Right cardiac atrium (tissue), 5 donors: ENCODE results near the gene CDIPT. TPM values are rescaled to one million over a fixed set of nuclear protein-coding genes. Genes with fewer than 3 reads are reported as not detected.
"Not testable (repeated sequence)": the region's sequence is repeated elsewhere in the genome, so short reads cannot be mapped to it uniquely, and the experiment has no call there.

Experiments used
- ATAC-seq, 2 donors: fragments of 200-7000 bp; cut with Tn5 transposase; one replicate each; pipeline versions ENCODE4 v1.8.0 to v1.9.1; 2020; ENCODE audit warnings: moderate library complexity in 2 of 2, mild to moderate bottlenecking in 1 of 2
- DNase-seq, 3 donors: peaks; one replicate each; pipeline ENCODE4 v3.0.0-alpha.2; 2020
- H3K27ac ChIP-seq: one replicate; pipeline ENCODE4 v1.5.1; 2013; ENCODE audit warnings: mild to moderate bottlenecking, low read length, control low read depth, moderate library complexity
- H3K27me3 ChIP-seq: one replicate; pipeline ENCODE4 v1.6.1; 2013; ENCODE audit not compliant: control insufficient read depth, insufficient read depth
- H3K4me1 ChIP-seq: one replicate; pipeline ENCODE4 v1.6.1; 2013; ENCODE audit warnings: low read length; ENCODE audit not compliant: control insufficient read depth, insufficient read depth
- H3K4me3 ChIP-seq: one replicate; pipeline ENCODE4 v1.5.1; 2013; ENCODE audit warnings: low read length, control low read depth
- H3K9me3 ChIP-seq: one replicate; pipeline ENCODE4 v1.6.1; 2013; ENCODE audit warnings: low read length; ENCODE audit not compliant: control insufficient read depth
- WGBS: extraction: QIAGEN DNeasy Blood & Tissue Kit; methylation state at CpG from one replicate; pipeline ENCODE4 v1.1.7; 2013; 5-methylcytosine and 5-hydroxymethylcytosine counted together
- intact Hi-C, 4 donors: fragments of 100-400 bp; cut with DNase I; formaldehyde crosslinking; loops; one replicate each; pipeline versions ENCODE4 v1.11.0 to v1.14.0; 2022 to 2023
- polyA plus RNA-seq: library from polyadenylated mRNA; stranded (reverse); fragments of 200-250 nt; gene quantifications from one replicate; pipeline ENCODE4 v1.2.3, GENCODE V29; 2013
- total RNA-seq, 4 donors: library from RNA; stranded (reverse); fragmentation: NEBNext Ultra II Directional; extraction: Animal tissue kit (Norgen Biotek cat#: 25700); gene quantifications; one replicate each; pipeline ENCODE4 v1.2.1, GENCODE V29; 2021
- donor health status: healthy with polysubstance abuse.
- donor health status: DM: no; HTN: yes; CAD: no.
- donor health status: DM: no; HTN: no; CAD: no.
- donor health status: DM: no; HTN: yes; CAD: no; lungs with severe emphysema.
- donor health status: DM: yes; HTN: yes; CAD: no.

CDIPT gene
- total and polyA plus RNA-seq, 5 donors: 86.7 to 109 (median 101) TPM

- Histone ChIP-seq H3K27ac (no peak overlapping the region), H3K4me3 (no peak overlapping the region), H3K9me3 (no peaks in the 10 kb centered on the region), H3K4me1 (no peaks in the 10 kb centered on the region), H3K27me3 (no peaks in the 10 kb centered on the region)
- intact Hi-C loops: no loop called here
- ATAC-seq (no peak), DNase-seq (no peak)
- 46% methylated on average over 15 of the region's 15 CpGs for WGBS
Measured at GRCh38 chr16:29896841-29897240, 33.8 kb upstream of the CDIPT start.

GRCh38 chr16:29894352-29894751 lies 31.3 kb upstream of the CDIPT start:
- DNase-seq: no peak
- H3K4me1 ChIP-seq: no peaks in the 10 kb centered on the region
- intact Hi-C loops: no loop called here
- no peak overlapping the region for H3K27ac ChIP-seq
- no peaks in the 10 kb centered on the region for H3K9me3 ChIP-seq
- no peak for ATAC-seq
- no peaks in the 10 kb centered on the region for H3K27me3 ChIP-seq
- WGBS: 75% methylated on average over 4 of the region's 4 CpGs
- H3K4me3 ChIP-seq: no peak overlapping the region

- Histone ChIP-seq H3K27me3 (no peaks in the 10 kb centered on the region), H3K9me3 (no peaks in the 10 kb centered on the region), H3K4me1 (no peaks in the 10 kb centered on the region), H3K4me3 (no peak overlapping the region), H3K27ac (no peak overlapping the region)
- 93% methylated on average over 3 of the region's 3 CpGs for WGBS
- intact Hi-C loops: no loop called here
- ATAC-seq (no peak), DNase-seq (no peak)
Measured at GRCh38 chr16:29893553-29893952, 30.5 kb upstream of the CDIPT start.

- H3K4me3 ChIP-seq: no peak overlapping the region
- H3K4me1 ChIP-seq: no peaks in the 10 kb centered on the region
- no peaks in the 10 kb centered on the region for H3K27me3 ChIP-seq
- H3K27ac ChIP-seq: no peak overlapping the region
- DNase-seq: no peak
- WGBS: 89% methylated on average over 6 of the region's 6 CpGs
- no peaks in the 10 kb centered on the region for H3K9me3 ChIP-seq
- ATAC-seq: peak in 1 of 2 donors; percentile 36
- intact Hi-C loops: no loop called here
Measured at GRCh38 chr16:29892458-29892813, 29.4 kb upstream of the CDIPT start.

- ATAC-seq: peak; percentile 11 to 47
- Histone ChIP-seq H3K27ac (no peak overlapping the region), H3K9me3 (no peaks in the 10 kb centered on the region), H3K4me1 (no peaks in the 10 kb centered on the region), H3K4me3 (no peak overlapping the region), H3K27me3 (no peaks in the 10 kb centered on the region)
- WGBS: 70% methylated on average over 10 of the region's 10 CpGs
- intact Hi-C loops: no loop called here
- no peak for DNase-seq
Measured at GRCh38 chr16:29891525-29892457, 28.8 kb upstream of the CDIPT start.

GRCh38 chr16:29889372-29889771 lies 26.3 kb upstream of the CDIPT start:
- H3K27me3 ChIP-seq, H3K27ac ChIP-seq, H3K4me3 ChIP-seq, ATAC-seq, intact Hi-C loops, H3K9me3 ChIP-seq, H3K4me1 ChIP-seq, DNase-seq: not testable (repeated sequence)
- 93% methylated on average over 3 of the region's 3 CpGs for WGBS

- intact Hi-C loops: no loop called here
- WGBS: 85% methylated on average over 6 of the region's 6 CpGs
- ATAC-seq: no peak
Measured at GRCh38 chr16:29883987-29884386, 21.0 kb upstream of the CDIPT start.

GRCh38 chr16:29881050-29881449 lies 18.0 kb upstream of the CDIPT start:
- DNase-seq (no peak), ATAC-seq (no peak)
- Histone ChIP-seq H3K9me3 (no peaks in the 10 kb centered on the region), H3K4me3 (no peak overlapping the region), H3K27me3 (no peaks in the 10 kb centered on the region), H3K4me1 (no peaks in the 10 kb centered on the region), H3K27ac (no peak overlapping the region)
- 86% methylated on average over 3 of the region's 3 CpGs for WGBS
- intact Hi-C loops: no loop called here

More at GRCh38 chr16:29883987-29884386, 21.0 kb upstream of the CDIPT start:
- H3K4me1 ChIP-seq: no peaks in the 10 kb centered on the region
- no peaks in the 10 kb centered on the region for H3K27me3 ChIP-seq
- no peaks in the 10 kb centered on the region for H3K9me3 ChIP-seq
- H3K4me3 ChIP-seq: no peak overlapping the region
- no peak for DNase-seq
- H3K27ac ChIP-seq: no peak overlapping the region

- H3K9me3 ChIP-seq: no peaks in the 10 kb centered on the region
- WGBS: 90% methylated on average over 14 of the region's 14 CpGs
- H3K27me3 ChIP-seq: no peaks in the 10 kb centered on the region
Measured at GRCh38 chr16:29878172-29878571, 15.1 kb upstream of the CDIPT start.

GRCh38 chr16:29877266-29877961 lies 14.4 kb upstream of the CDIPT start:
- Histone ChIP-seq H3K4me1 (no peaks in the 10 kb centered on the region), H3K9me3 (no peaks in the 10 kb centered on the region), H3K27ac (no peak overlapping the region), H3K27me3 (no peaks in the 10 kb centered on the region), H3K4me3 (no peak overlapping the region)
- intact Hi-C loops: no loop called here
- 11% methylated on average over 28 of the region's 28 CpGs for WGBS
- DNase-seq (no peak), ATAC-seq (peak; percentile 36 to 56)

More at GRCh38 chr16:29878172-29878571, 15.1 kb upstream of the CDIPT start:
- H3K27ac ChIP-seq: no peak overlapping the region
- H3K4me3 ChIP-seq: no peak overlapping the region
- DNase-seq (no peak), ATAC-seq (no peak)
- H3K4me1 ChIP-seq: no peaks in the 10 kb centered on the region
- intact Hi-C loops: no loop called here

- intact Hi-C loops: no loop called here
- ATAC-seq: peak; percentile 34 to 39
Measured at GRCh38 chr16:29876594-29877249, 13.7 kb upstream of the CDIPT start.

More at GRCh38 chr16:29876594-29877249, 13.7 kb upstream of the CDIPT start:
- no peak for DNase-seq
- 5% methylated on average over 45 of the region's 45 CpGs for WGBS
- H3K27me3 ChIP-seq: no peaks in the 10 kb centered on the region
- H3K9me3 ChIP-seq: no peaks in the 10 kb centered on the region
- no peak overlapping the region for H3K27ac ChIP-seq
- H3K4me1 ChIP-seq: no peaks in the 10 kb centered on the region
- no peak overlapping the region for H3K4me3 ChIP-seq
